NCI-H2029 (cell line): Measurements from ENCODE around the gene GPR84.
A peak's percentile ranks its signal among the peaks of the same experiment; 100 is the strongest.

Experiments used
- DNase-seq: peaks from one replicate; lab custom pipeline; 2025; lab: John Stamatoyannopoulos, UW

GPR84 gene

GRCh38 chr12:54390668-54391551 is 26.6 kb upstream of the GPR84 start:
- DNase-seq = peak; percentile 22

- DNase-seq = no peak
Observed at GRCh38 chr12:54390176-54390667, 25.9 kb upstream of the GPR84 start.

DNA sequence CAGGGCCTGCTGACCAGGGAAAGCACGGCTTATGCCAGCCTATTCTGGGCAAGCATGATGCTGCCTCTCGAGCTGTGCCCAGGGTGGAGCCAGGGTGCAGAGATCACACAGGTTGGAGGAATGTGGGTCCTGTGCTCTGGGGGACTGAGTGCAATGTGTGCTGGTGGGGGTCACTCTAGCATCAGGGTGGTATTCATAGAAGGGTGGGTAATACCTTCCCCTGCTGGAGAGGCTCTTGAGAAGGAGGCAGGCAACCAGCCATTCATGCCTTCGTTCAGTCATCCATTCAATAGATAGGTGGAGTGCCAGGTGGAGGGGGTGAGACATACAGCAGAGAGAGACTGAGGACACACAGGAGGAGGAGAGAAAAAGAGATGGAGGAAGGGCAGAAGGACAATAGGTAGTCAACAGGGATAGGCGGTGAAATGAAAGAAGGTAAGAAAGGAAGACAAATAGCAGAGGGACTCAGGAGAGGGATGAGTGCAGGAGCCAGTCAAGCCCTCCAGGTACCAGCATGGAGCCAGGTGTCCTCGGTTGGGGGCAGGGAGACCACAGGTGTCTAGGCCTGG is 25.4 kb upstream of the GPR84 start:
- DNase-seq = no peak

- no peak for DNase-seq
Observed at GRCh38 chr12:54389134-54389508, 24.8 kb upstream of the GPR84 start.

DNA sequence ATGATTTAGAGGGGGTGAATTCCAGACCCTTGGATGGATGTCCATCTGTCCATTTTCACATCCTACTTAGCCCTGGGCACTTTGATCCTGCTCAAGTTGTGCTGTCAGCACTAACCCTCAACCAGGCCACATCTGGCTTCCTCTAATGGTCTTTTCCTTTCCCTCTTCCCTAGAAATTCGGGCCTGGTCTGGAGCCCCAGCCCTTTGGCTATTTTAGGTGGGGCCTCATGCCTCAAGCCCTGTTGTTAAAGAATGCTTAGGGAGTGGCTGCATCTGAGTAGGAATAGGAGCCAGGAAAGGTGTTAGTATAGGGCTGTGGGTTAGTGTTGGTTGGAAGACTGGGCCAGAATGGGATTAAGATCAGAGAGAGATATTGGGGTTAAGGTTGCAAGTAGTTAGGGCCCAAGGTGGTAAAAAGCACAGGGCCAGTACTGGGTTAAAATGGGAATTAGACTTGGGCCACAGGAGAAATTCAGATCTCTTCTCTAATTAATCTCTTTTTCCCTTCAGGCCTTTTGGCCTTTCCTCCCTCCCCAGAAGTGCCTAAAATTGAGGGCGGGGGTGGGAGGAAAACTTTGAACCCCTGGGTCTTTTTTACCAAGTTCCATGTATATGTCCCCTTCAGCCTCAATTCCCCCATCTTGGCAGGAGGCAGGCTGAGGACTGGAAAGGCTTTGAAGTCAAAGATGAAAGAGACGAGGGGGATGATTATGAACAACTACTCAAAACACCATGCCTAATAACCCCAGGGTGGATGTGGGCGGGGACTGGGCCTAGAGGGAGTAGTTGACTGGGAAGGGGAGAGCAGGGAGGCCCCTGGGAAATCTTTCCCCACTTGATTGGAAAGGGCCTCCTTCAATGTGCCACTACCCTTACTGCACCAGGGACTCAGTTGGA is 24.2 kb upstream of the GPR84 start:
- no peak for DNase-seq

DNA sequence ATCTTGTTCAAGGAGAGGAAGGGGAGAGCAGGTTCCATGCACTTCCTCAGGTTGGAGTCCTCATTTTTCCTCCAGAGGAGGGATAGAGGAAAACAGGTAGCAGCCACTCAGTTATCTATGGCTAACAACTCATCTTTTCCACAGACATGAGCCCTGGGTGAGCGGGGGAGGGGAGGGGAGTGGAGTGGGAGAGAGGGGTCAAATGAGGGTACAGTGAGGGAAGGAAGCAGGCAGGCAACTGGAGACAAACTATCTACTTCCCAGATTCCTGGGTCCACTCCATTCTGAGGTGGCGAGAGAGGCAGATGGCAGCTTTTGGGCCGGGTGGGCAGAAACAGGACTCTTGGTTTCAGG is 22.8 kb upstream of the GPR84 start:
- DNase-seq = no peak

GRCh38 chr12:54386403-54387113 is 22.3 kb upstream of the GPR84 start:
- no peak for DNase-seq

DNA sequence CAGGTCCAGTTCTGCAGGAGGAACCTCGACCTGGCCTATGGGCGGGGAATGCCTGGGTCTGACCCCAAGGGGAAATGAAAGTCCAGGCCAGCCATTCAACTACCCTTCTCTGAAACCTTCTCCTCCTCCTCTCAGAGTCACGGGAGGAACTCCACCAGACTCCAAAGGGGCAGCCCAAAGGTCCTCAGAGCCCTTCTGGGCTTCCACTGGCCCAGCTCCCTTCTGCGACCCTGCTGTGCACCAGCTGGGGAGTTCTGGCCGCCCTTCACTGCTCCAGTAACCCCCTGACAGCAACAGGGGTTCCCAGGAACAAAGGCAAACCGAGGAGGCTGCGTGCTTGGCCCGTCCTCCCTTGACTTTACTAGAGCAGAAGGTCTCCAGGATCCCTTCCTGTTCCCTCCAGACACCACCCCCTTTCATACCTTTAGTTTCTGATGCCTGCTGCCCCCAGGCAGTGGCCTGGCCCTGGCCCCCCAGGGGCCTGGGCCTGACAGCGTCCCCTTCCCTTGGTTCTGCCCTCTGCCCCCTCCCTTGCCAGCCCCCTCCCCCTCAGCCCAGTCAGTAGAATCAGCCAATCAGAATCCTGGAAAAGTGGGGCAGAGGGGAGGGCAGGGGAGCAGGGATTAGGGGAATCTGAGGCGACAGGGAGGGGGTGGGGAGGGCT is 21.1 kb upstream of the GPR84 start:
- no peak for DNase-seq

GRCh38 chr12:54384591-54385041 is 20.3 kb upstream of the GPR84 start, which contains the start of gene ZNF385A:
Gene ZNF385A (minus strand): TSS chr12:54384733. CDS start chr12:54384514, 219 bp downstream.
- DNase-seq = no peak

GRCh38 chr12:54383041-54383609 is 18.8 kb upstream of the GPR84 start:
- no peak for DNase-seq

- no peak for DNase-seq
Observed at GRCh38 chr12:54381136-54381535, 16.9 kb upstream of the GPR84 start.

- peak; percentile 86 for DNase-seq
Observed at GRCh38 chr12:54379398-54380201, 15.3 kb upstream of the GPR84 start.

DNA sequence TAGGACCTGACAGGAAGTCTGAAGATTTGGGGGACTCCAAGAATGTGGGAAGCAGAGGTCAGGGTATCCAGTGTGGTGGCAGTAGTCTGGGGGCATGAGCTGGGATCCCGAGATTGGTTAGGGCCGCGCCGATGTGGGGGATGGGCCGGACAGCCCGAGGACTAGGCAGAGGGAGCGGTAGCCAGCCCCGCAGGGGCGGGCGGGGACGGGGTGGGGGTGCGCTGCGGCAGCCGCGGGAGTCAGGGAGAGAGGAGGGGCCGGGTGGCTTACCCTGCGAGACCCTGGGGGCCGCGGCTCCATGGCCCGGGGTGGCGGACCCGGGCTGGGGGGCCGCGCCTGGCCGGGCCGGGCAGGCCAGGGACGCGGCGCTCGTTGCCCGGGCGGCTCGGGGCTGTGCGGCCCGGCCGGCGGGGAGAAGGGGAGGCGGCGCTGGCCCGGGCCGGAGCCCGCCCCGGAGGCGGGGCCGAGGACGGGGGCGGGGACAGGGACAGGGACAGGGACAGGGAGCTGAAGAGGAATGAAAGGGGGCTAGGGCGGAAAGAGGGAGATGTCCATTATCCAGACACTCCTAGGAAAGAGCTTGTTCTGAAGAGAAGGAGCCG is 14.6 kb upstream of the GPR84 start:
- DNase-seq = peak; percentile 60

DNA sequence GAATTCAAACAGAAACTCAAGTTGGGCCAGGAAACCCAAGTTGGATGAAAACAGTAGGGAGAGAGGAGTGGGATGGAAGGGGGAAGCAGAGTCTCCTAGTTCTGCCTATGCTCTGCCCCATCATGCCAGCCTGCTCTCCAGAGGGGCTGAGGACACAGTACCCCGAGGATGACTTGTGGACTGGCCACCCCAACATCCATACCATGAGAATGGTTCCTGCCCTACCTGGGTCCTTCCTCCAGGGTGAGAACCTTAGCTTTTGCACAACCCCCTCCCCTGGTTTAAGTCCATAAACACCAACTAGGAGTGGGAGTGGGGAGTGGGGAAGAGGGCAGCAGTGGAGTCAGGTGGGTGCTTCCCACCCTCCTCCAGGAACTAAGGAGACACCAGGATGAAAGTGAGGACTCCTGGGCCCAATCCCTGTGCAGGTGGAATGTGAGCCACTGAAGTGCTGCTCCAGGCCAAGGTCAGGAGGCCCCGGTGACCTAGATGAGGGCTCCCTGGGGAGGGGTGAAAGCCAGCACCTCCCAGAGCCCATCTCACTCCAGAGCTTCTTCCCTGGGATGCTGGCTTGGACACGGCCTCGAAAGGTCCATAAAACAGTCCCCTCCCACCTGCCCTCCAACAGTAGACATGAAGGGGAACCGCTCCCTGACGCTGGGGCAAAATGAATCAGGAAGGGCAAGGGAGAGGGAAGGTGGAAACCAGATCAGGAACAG is 13.7 kb upstream of the GPR84 start:
- no peak for DNase-seq

GRCh38 chr12:54377007-54377406 is 12.7 kb upstream of the GPR84 start:
- no peak for DNase-seq

DNA sequence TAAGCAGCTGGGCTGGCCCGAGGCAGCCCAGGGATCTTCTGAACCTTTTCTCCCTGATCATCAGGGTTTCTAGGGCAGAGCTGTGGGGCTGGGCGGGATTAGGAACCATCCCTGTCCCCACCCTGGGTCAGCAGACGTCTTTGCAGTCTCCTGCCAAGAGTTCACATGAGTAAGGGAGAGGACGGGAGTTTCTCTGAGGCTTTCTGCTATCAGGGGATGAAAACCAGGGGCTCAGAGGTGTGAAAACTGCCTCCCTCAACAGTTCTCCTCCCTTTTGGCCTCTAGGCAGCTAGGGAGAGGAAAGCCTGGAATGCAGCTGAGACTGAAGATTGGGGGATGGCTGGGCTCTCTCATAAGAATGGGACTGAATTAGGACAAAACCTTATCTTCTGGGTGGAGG is 12.3 kb upstream of the GPR84 start:
- no peak for DNase-seq

DNA sequence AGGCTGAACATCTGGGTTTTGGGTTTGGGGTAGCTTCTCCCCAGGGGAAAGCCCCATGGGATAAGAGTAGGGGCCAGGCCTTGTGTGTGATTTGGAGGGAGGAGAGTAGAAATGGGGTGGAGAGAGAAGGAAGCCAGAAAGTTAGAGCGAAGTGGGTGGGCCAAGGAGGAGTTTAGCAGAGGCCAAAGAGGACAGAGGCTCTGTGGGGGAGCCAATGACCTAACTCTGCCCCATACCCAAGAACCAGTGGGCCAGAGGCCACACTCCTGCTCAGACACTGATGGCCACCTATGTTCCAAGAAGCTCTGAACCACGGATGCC is 10.9 kb upstream of the GPR84 start:
- no peak for DNase-seq

GRCh38 chr12:54374562-54375258 is 10.4 kb upstream of the GPR84 start:
- DNase-seq = peak; percentile 91
